22Rv1 (cell line): ENCODE measurements around the gene GALT.

Experiments
- H3K27ac ChIP-seq: fragments of 450-650 bp; 2 replicates; pipeline ENCODE4 v1.5.1; 2017
- ZFX ChIP-seq: fragments of 450-650 bp; IDR thresholded peaks from 2 replicates; pipeline ENCODE4 v1.6.1; 2017; ENCODE audit warnings: antibody characterized with exemption, borderline replicate concordance
- TF ChIP-seq, protein P1 (sequence below): fragments of 450-650 bp; IDR thresholded peaks from 2 replicates; pipeline ENCODE4 v1.5.1; 2017; ENCODE audit warnings: mild to moderate bottlenecking

GALT gene

GRCh38 chr9:34647084-34647403 is 569 bp downstream of the GALT start:
- H3K27ac ChIP-seq = peak overlapping the region; percentile 97
- TF ChIP-seq, protein P1, sequence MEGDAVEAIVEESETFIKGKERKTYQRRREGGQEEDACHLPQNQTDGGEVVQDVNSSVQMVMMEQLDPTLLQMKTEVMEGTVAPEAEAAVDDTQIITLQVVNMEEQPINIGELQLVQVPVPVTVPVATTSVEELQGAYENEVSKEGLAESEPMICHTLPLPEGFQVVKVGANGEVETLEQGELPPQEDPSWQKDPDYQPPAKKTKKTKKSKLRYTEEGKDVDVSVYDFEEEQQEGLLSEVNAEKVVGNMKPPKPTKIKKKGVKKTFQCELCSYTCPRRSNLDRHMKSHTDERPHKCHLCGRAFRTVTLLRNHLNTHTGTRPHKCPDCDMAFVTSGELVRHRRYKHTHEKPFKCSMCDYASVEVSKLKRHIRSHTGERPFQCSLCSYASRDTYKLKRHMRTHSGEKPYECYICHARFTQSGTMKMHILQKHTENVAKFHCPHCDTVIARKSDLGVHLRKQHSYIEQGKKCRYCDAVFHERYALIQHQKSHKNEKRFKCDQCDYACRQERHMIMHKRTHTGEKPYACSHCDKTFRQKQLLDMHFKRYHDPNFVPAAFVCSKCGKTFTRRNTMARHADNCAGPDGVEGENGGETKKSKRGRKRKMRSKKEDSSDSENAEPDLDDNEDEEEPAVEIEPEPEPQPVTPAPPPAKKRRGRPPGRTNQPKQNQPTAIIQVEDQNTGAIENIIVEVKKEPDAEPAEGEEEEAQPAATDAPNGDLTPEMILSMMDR = peak; percentile 61
- TF ChIP-seq ZFX = no peak

GRCh38 chr9:34647651-34648050 is 1.2 kb downstream of the GALT start:
- H3K27ac ChIP-seq = peak overlapping the region; percentile 97
- TF ChIP-seq, protein P1 = no peak
- TF ChIP-seq ZFX = no peak

DNA sequence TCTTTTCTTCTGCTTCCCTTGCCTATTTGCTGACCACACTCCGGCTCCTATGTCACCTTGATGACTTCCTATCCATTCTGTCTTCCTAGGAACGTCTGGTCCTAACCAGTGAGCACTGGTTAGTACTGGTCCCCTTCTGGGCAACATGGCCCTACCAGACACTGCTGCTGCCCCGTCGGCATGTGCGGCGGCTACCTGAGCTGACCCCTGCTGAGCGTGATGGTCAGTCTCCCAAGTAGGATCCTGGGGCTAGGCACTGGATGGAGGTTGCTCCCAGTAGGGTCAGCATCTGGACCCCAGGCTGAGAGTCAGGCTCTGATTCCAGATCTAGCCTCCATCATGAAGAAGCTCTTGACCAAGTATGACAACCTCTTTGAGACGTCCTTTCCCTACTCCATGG is 2.2 kb downstream of the GALT start:
- TF ChIP-seq, protein P1 = no peak
- no peak for TF ChIP-seq ZFX
- no peak overlapping the region for H3K27ac ChIP-seq

- H3K27ac ChIP-seq = peak overlapping the region; percentile 90
- TF ChIP-seq, protein P1 = no peak
- no peak for TF ChIP-seq ZFX
These were observed 4.3 kb downstream of the GALT start for GRCh38 chr9:34650816-34651215.

- H3K27ac ChIP-seq = peak overlapping the region; percentile 90
- TF ChIP-seq ZFX = no peak
- TF ChIP-seq, protein P1 = no peak
These were observed 4.8 kb downstream of the GALT start for GRCh38 chr9:34651321-34651720.

GRCh38 chr9:34651876-34652601 is 5.6 kb downstream of the GALT start, which contains the start of gene IL11RA:
Gene IL11RA (plus strand): TSS chr9:34652185. CDS start chr9:34655218, 3,033 bp downstream.
- peak within 1 kb of the TSS; percentile 90 for H3K27ac ChIP-seq
- TF ChIP-seq, protein P1 = peak; percentile 52
- TF ChIP-seq ZFX = no peak

- H3K27ac ChIP-seq = peak overlapping the region; percentile 90
- TF ChIP-seq, protein P1 = no peak
- TF ChIP-seq ZFX = no peak
These were observed 6.1 kb downstream of the GALT start for GRCh38 chr9:34652602-34653000.
